ENCODE measurements around the gene DDC.
A peak's percentile ranks its signal among the peaks of the same experiment; 100 is the strongest.

- TF ChIP-seq CTCF (IDR thresholded peaks at IDR 0.05 in 8 of 11, conservative IDR thresholded peaks at IDR 0.05 in 3 of 11) (peak; percentile 69 to 91 (median 84)), POLR2A (IDR thresholded peaks at IDR 0.05) (no peak), POLR2AphosphoS5 (IDR thresholded peaks at IDR 0.05) (peak; percentile 53 to 74 (median 65))
These were observed 97.2 kb downstream of the DDC start for GRCh38 chr7:50467817-50468610.
